ENCODE data around the gene FAM200A.
"Not testable (repeated sequence)": the region's sequence is repeated elsewhere in the genome, so short reads cannot be mapped to it uniquely, and the experiment has no call there.

The FAM200A gene

DNA sequence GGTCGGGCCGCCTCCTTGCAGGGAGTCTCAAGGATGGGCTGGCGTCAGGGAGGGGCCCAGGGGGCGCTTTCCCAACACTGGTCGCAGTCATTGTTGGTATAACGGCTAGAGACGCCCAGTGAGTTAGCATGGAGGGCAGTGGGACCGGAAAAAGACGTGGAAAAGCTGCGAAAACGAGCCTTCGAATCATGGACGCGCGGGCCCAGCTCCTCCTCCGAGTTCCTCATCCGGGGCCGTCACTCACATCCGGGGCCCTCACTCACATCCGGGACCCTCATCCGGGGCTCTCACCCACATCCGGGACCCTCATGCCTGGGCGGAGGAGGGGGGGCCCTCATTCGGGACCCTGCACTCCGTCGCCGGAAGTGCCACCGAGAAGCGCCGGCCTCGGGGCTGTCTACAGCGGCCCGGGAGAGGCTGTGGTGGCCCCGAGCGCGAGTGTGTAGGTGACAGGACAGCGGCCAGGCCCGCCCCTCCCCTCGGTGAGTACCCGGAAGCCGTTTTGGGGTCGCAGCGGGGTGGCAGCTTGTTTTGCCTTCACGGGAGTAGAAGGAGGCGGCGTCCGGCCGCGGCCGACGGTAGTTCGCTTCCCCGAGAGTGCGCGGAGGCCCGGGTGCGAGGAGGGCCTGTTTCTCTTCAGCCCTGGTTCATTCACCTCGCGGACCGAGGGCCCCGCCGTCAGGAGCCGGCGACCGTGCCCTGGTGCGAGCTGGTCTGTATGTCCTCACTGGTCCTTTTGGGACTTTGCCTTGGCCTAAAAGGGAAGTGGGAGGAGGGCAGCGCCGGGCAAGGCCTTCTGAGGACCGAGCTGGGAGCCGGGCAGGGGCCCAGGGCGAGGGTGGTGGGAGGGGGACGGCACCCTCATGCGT is 6.6 kb upstream of the FAM200A start, which contains the start of gene ZNF655:
Gene ZNF655, plus strand, starts transcription at position 337 of the 869 bp plus-strand sequence. CDS start 1,918 bp downstream, outside the sequence.
- peak; percentile 92 for DNase-seq

GRCh38 chr7:99557940-99558305 is 6.0 kb upstream of the FAM200A start:
- no peak for DNase-seq

GRCh38 chr7:99557196-99557607 is 5.3 kb upstream of the FAM200A start:
- DNase-seq = no peak

- DNase-seq = no peak
Observed at GRCh38 chr7:99554939-99555338, 3.0 kb upstream of the FAM200A start.

DNA sequence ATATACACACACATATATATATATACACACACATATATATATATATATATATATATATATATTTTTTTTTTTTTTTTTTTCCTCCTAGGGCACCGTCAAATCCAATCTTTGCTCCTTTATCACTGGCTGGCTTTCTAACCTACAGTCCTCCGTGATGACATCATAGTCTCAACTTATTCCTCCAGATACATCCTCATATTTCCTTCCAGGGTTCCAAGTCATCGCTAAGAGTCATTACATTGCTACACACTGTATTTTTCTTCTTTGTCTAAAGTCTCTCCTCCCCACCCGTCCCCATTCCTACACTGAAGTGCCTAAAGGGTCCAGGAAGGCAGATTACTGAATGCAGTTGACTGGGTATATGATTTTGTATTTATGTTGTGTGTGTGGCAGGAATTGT is 1.1 kb upstream of the FAM200A start:
- DNase-seq = no peak

- no peak for DNase-seq
Observed at GRCh38 chr7:99551334-99551733, 580 bp downstream of the FAM200A start.

DNA sequence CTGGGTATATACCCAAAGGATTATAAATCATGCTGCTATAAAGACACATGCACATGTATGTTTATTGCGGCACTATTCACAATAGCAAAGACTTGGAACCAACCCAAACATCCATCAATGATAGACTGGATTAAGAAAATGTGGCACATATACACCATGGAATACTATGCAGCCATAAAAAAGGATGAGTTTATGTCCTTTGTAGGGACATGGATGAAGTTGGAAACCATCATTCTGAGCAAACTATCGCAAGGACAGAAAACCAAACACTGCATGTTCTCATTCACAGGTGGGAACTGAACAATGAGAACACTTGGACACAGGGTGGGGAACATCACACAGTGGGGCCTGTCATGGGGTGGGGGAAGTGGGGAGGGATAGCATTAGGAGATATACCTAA is 2.4 kb downstream of the FAM200A start:
- not testable (repeated sequence) for DNase-seq

DNA sequence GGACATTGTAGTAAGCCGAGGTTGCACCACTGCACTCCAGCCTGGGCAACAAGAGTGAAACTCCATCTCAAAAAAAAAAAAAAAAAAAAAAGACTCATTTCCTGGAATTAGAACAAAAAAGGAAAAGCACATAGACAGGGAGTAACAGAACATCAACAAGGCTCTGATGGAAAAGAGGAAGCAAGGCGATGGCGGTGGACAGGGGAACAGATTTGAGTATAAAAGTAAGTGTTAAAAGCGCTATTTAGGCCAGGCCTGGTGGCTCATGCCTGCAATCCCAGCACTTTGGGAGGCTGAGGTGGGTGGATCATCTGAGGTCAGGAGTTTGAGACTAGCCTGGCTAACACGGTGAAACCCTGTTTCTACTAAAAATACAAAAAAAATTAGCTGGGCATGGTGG is 6.6 kb downstream of the FAM200A start:
- DNase-seq = not testable (repeated sequence)

DNA sequence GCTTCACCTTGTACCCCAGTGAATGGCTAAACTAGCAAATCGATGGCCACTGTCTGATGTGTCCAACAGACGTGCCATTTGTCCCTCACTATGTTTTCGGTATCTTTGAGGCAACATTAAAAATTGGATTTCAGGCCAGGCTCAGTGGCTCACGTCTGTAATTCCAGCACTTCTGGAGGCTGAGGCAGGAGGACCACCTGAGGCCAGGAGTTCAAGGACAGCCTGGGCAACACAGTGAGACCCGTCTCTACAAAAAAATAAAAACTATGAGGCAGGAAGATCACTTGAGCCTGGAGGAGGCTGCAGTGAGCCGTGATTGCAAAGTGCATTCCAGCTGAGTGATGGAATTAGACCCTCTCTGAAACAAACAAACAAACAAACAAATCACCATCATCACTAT is 8.0 kb downstream of the FAM200A start:
- no peak for DNase-seq

DNA sequence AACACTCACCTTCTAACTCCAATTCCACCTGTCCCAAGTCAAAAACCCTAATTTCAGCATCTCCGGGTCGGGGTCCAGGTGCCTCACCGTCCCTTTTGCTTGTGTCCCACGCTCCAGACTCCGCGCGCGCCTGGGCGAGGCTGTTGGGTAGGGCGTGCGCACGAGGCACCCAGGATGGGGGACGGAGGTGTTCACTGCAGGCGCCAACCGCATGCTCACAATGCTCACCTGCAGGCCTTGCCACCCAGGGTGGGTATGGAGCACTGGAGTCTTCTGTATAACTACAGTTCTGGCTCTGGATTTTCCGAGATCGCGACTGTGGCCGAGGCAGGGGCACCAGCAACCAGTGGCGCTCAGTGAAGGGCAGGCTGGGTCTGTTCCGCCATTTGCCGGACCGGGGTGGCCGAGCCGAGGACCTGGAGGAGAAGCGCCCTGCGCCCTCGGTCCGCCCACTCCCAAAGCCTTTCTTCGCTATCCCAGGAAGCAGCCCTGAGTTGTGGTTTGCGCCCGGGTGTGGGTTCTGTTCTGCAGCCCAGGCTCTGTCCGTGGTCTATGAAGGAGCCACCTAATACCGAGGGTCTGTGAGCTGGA is 8.7 kb downstream of the FAM200A start:
- no peak for DNase-seq

DNA sequence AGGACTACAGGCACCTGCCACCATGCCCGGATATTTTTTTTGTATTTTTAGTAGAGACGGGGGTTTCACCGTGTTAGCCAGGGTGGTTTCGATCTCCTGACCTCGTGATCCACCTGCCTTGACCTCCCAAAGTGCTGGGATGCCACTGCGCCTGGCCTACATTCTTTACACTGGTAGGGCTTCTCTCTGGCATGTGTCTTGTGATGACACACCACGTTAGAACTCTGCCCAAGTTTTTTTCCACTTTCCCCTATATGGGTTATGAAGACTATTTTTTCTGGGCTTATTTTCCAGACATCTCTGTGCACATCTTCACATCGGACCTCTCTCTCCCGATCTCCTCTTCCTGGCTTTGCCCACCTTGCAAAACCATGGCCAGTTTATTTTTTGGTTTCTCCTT is 10.7 kb downstream of the FAM200A start:
- no peak for DNase-seq

- no peak for DNase-seq
Observed at GRCh38 chr7:99540542-99540941, 11.4 kb downstream of the FAM200A start.

DNA sequence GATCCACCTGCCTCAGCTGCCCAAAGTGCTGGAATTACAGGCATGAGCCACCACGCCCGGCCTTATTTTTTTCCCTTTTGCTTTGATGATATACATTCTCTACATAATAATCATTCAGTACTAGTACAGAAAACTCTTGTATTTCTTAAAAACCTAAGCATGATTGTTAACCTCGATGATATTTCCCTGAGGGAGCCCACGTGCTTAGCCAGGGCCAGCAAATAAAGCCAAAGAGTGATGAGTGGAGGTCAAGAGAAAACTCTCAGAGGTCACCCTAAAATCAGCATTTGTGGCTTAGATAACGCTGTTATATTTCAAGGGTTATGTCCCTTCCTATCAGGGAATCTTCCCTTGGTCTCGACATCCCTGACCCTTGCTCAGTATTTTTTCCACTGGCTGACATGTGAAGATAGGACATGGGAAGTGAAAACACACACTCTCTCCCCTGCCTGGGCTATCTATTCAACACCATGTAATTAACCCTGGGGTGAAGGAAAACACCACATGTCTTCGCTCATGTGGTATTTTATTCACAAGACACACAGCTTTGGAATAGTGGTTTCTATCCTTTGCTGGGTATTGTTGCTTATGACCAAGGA is 12.6 kb downstream of the FAM200A start:
- no peak for DNase-seq

GRCh38 chr7:99535667-99536066 is 16.2 kb downstream of the FAM200A start:
- DNase-seq = no peak

DNA sequence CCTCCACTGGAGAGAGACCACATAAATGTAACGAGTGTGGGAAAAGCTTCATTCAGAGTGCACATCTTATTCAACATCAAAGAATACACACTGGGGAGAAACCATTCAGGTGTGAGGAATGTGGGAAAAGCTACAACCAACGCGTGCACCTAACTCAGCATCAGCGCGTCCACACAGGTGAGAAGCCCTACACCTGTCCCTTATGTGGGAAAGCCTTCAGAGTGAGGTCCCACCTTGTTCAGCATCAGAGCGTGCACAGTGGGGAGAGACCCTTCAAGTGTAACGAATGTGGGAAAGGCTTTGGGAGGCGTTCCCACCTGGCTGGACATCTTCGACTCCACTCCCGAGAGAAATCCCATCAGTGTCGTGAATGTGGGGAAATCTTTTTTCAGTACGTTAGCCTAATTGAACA is 20.6 kb downstream of the FAM200A start:
- no peak for DNase-seq

GRCh38 chr7:99525713-99526440 is 26.0 kb downstream of the FAM200A start:
- no peak for DNase-seq

DNA sequence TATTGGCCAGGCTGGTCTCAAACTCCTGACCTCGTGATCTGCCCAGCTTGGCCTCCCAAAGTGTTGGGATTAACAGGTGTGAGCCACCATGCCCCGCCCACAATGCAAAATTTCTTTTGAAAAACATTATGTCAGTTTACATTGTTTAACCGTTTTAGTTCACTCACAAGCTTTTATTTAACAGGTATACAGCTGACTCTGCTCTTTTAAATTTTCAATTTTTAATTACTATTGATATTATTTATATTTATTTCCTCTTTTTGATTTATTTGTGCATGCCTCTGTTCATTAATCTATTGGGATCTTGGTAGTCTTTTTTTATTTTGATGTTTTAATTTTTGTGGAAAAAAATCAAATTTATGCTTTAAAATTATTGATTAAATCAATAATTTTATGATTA is 30.5 kb downstream of the FAM200A start:
- DNase-seq = no peak

- peak; percentile 17 for DNase-seq
Observed at GRCh38 chr7:99514050-99514449, 37.9 kb downstream of the FAM200A start.

DNA sequence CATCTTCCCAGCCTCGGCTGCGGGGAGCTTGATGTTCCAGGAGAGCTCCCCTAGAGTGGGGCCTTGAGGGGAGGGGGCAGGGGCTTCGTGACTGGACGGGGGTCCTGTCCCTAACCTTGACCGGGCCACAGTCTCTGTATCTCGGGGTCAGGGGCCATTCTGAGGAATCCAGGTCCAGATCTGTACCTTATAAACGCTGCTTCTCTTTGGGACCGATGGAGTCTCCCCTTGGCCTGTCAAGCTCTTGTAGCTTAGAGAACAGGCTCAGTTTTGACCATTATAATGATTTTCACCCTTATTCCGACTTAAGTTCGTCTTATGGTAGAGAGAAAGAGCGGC is 46.6 kb downstream of the FAM200A start:
- DNase-seq = no peak

DNA sequence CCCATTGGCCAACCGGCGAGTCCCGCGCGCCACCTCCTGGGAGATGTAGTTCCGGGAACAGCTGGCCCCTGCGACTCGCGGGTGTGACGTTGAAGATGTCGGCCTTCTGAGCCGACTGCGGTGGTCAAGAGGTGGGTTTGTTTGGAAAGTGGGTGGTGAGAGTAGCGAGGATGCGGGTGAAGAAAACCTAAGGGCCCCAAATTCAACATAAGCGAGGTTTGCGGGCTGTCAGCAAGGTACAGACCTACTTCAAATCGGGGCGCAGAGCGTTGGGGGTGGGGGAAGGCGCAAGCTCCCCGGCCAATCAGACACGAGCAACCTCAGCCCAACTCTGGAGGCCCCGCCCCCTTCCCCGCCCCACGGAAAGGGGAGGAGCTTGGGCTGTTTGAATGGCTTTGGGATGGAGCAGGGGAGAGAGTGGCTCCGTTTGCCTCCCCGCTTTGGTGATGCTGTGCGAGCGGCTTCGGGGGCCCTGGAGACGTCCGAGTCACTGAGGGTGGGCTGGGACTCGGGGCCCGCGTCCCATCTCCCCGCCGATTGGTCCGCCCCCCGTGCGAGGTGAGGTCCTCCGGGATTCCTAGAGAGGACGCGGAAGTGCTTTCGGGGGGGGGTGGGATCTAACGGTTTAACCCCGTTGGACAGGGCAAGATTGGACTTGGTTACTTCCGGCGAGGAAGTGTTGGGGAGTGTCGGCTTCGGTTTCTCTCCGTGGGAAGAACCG is 47.2 kb downstream of the FAM200A start, which contains the start of gene ZKSCAN5:
Gene ZKSCAN5, plus strand, starts transcription at position 60 of the 721 bp plus-strand sequence. CDS start 1,383 bp downstream, outside the sequence.
- DNase-seq = peak; percentile 94

DNA sequence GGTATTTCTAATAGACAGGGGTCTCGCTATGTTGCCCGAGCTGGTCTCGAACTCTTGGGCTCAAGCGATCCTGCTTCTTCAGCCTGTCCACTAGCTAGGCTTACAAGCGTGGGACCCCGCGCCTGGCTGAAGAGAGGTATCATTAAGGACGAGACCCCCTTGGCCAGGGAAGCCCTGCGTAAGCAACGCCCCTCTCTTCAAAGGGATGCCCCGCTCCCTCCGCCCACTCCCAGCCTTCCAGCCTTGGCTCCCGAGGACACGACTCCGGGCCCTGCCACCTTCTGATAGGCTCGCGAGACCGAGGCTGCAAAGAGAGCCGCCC is 47.7 kb downstream of the FAM200A start:
- DNase-seq = peak; percentile 98

DNA sequence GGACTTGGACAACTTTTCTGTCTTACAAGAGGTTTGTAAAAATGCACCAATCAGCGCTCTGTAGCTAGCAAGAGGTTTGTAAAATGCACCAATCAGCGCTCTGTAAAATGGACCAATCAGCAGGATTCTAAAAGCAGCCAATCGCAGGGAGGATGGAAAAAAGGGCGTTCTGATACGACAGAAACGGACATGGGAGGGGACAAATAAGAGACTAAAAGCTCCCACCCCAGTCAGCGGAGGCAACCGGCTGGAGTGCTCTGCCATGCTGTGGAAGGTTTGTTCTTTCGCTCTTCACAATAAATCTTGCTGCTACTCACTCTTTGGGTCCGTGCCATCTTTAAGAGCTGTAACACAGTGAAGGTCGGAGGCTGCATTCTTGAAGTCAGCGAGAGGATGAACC is 50.7 kb downstream of the FAM200A start:
- not testable (repeated sequence) for DNase-seq

- DNase-seq = no peak
Observed at GRCh38 chr7:99500637-99501009, 51.3 kb downstream of the FAM200A start.
